NB4 (cell line): ENCODE data around the gene LIPG.

Experiments
- CTCF ChIP-seq: IDR thresholded peaks from one replicate; pipeline ENCODE4 v1.5.1; 2012; ENCODE audit warnings: low read depth, low read length
- POLR2A ChIP-seq: IDR thresholded peaks from 2 replicates; pipeline ENCODE4 v1.6.1; 2011; ENCODE audit warnings: mild to moderate bottlenecking; ENCODE audit not compliant: insufficient read length; ENCODE audit errors: extremely low read depth

DNA sequence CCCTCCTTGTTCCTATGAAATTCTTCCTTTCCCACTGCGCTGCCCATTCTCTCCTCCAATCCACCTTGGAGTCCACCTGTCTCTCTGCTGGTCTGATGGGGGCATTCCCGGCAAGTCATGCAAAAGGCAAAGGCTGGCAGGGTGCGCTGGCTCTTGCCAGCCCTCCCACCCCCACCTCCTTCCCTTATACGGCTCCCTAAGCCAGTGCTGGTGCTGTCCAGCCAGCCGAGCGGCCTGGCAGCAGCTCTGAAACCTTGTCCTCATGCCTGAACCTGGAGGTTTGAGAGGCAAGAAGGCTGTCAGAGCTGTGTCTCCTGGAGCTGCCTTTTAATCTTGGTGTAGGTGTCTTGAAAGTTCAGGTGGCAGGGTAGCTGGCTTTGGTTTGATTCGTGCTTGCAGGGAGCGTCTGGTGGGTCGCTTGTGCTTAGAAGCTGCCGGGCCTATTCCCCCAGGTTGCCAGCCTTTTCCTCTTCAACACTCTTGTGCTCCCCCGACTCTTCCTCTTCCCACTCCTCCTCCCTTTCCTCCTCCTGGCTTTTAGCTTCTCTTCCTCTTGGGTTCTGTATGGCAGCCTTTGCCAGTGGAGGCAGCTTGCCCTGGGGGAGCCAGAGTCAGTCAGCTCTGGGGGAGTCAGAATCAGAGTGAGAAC is 748 bp downstream of the LIPG start:
- no peak for TF ChIP-seq CTCF
- no peak for TF ChIP-seq POLR2A
